Measurements from ENCODE around the gene CCL4L2.
"Not testable (repeated sequence)": the region's sequence is repeated elsewhere in the genome, so short reads cannot be mapped to it uniquely, and the experiment has no call there.

- TF ChIP-seq CTCF (IDR thresholded peaks at IDR 0.05; ENCODE audit: extremely low read depth in 1 of 2, insufficient read depth in 1 of 2, low read depth in 1 of 2, low read length in 2 of 2); EZH2 (IDR thresholded peaks at IDR 0.05; ENCODE audit: borderline replicate concordance, low read depth, low read length, severe bottlenecking); POLR2AphosphoS5 (IDR thresholded peaks at IDR 0.05; ENCODE audit: insufficient read depth, low read depth, low read length); JUN (IDR thresholded peaks at IDR 0.05; ENCODE audit: borderline replicate concordance, insufficient read depth, insufficient read length, low read depth); GATA2 (IDR thresholded peaks at IDR 0.05; ENCODE audit: insufficient read depth, insufficient read length, low read depth, low read length): not testable (repeated sequence)
Observed at GRCh38 chr17:36187943-36188665, 22.8 kb upstream of the CCL4L2 start.

Data from endothelial cell of umbilical vein (primary cell).